Neural cell (in vitro differentiated cells): ENCODE data around the gene OR7G1.

Experiments used
- EZH2 ChIP-seq: fragments of 200-600, 300-800 bp; shearing (Covaris generic), sonication (generic); IDR thresholded peaks from 2 replicates; pipeline ENCODE4 v1.6.1; 2014; ENCODE audit warnings: antibody characterized with exemption, low read length, borderline replicate concordance, mild to moderate bottlenecking; ENCODE audit not compliant: insufficient read depth, poor library complexity, severe bottlenecking
- MXI1 ChIP-seq: fragments of 450-650 bp; conservative IDR thresholded peaks from 2 replicates; pipeline ENCODE4 v1.6.1; 2014; ENCODE audit warnings: antibody characterized with exemption, mild to moderate bottlenecking; ENCODE audit not compliant: poor library complexity, severe bottlenecking
- TF ChIP-seq, protein P1 (sequence below): fragments of 450-650 bp; IDR thresholded peaks from 2 replicates; pipeline ENCODE4 v1.5.1; 2014; ENCODE audit warnings: antibody characterized with exemption, mild to moderate bottlenecking, moderate library complexity; ENCODE audit not compliant: poor library complexity, severe bottlenecking

DNA sequence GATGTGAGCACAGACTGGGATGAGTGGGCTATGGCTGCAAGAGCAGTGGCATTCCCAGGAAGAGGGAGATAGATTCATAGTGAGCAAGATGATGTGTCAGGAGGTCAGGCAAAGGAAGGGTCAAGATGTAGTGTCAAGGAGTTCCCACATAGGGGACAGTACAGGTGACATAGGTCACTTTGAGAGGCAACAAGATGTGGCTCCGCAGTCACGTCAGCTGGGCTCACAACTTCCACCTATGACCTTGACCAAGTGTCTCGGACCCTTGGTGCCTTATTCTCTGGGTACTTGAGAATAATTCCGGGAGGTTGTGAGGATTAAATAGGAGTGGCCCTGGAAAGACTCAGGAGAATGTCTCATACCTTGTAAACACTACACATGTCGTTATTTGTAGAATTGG, 35.1 kb upstream of the OR7G1 start:
- TF ChIP-seq, protein P1, sequence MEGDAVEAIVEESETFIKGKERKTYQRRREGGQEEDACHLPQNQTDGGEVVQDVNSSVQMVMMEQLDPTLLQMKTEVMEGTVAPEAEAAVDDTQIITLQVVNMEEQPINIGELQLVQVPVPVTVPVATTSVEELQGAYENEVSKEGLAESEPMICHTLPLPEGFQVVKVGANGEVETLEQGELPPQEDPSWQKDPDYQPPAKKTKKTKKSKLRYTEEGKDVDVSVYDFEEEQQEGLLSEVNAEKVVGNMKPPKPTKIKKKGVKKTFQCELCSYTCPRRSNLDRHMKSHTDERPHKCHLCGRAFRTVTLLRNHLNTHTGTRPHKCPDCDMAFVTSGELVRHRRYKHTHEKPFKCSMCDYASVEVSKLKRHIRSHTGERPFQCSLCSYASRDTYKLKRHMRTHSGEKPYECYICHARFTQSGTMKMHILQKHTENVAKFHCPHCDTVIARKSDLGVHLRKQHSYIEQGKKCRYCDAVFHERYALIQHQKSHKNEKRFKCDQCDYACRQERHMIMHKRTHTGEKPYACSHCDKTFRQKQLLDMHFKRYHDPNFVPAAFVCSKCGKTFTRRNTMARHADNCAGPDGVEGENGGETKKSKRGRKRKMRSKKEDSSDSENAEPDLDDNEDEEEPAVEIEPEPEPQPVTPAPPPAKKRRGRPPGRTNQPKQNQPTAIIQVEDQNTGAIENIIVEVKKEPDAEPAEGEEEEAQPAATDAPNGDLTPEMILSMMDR = no peak
- TF ChIP-seq MXI1 (no peak), EZH2 (no peak)
